ENCODE data around the gene CDK7. TPM values are rescaled to one million over a fixed set of nuclear protein-coding genes. Genes with fewer than 3 reads are reported as not detected.

CDK7 gene
- polyA plus RNA-seq, 1 of the 3 experiments (the other 2 are of a cell fraction), result 44.2 TPM

GRCh38 chr5:69189162-69190086 lies 45.3 kb upstream of the CDK7 start, which contains the start of gene CENPH (continued):
- TF ChIP-seq ZBTB33 (IDR thresholded peaks at IDR 0.05; ENCODE audit: borderline replicate concordance, low read depth), result no peak
- peak; percentile 75 for TF ChIP-seq POLR2AphosphoS5 (IDR thresholded peaks at IDR 0.05; ENCODE audit: low read depth, low read length)
- no peak for TF ChIP-seq CHD2 (IDR thresholded peaks at IDR 0.05; ENCODE audit: low read length, partially characterized antibody)
- TF ChIP-seq USF2 (IDR thresholded peaks at IDR 0.05; ENCODE audit: borderline replicate concordance, low read depth, low read length), result no peak
- TF ChIP-seq GATA2 (CRISPR knock-in tag; IDR thresholded peaks at IDR 0.05), result no peak
- TF ChIP-seq PBX3 (IDR thresholded peaks at IDR 0.05), result no peak; the same call in 1 of the 2 replicates

GRCh38 chr5:69202497-69202896 lies 32.2 kb upstream of the CDK7 start:
- H3K27me3 ChIP-seq (ENCODE audit: insufficient read depth), result no peaks in the 10 kb centered on the region
- peaks cover 0 to 4% of the 10 kb centered on the region in 2 experiments for H3K36me3 ChIP-seq (replicated peaks in 1 of 2; ENCODE audit: control insufficient read depth in 1 of 2, insufficient read depth in 2 of 2, low read length in 1 of 2)
- no peak overlapping the region for H3K4me3 ChIP-seq (ENCODE audit: low read depth in 2 of 2, low read length in 1 of 2)
- no peaks in the 10 kb centered on the region for H3K79me2 ChIP-seq (ENCODE audit: insufficient read depth)
- H3K27ac ChIP-seq (ENCODE audit: low read depth in 2 of 2, low read length in 1 of 2), result peak overlapping the region in 1 of 2 experiments; percentile 20; a peak in 1 of 4 replicates
- H3F3A ChIP-seq (replicated peaks; ENCODE audit: insufficient read depth), result peaks cover 14% of the 10 kb centered on the region
- ChIA-PET POLR2A (no interaction called here), CTCF (no interaction called here)
- peak overlapping the region; percentile 43 for H2AFZ ChIP-seq (ENCODE audit: low read depth)
- 91% methylated on average over 1 of the region's 1 CpG for WGBS (ENCODE audit: low lambda C conversion rate)
- DNase-seq, result no peak
- H3K9me2 ChIP-seq, result no peaks in the 10 kb centered on the region
- no peak overlapping the region for H3K9ac ChIP-seq
- H3K4me1 ChIP-seq (ENCODE audit: control insufficient read depth in 1 of 2, insufficient read depth in 2 of 2, low read depth in 1 of 2, low read length in 1 of 2), result no peaks in the 10 kb centered on the region
- H4K20me1 ChIP-seq (ENCODE audit: insufficient read depth), result no peaks in the 10 kb centered on the region
- H3K9me3 ChIP-seq, result no peaks in the 10 kb centered on the region
- 0 out of 2 replicates have a peak overlapping the region, but pooled peaks have one; percentile 5 for H3K4me2 ChIP-seq
- TF ChIP-seq NRF1 (IDR thresholded peaks at IDR 0.05; ENCODE audit: low read depth, low read length) (no peak), CHD2 (IDR thresholded peaks at IDR 0.05; ENCODE audit: low read length, partially characterized antibody) (no peak), SMC3 (IDR thresholded peaks at IDR 0.05; ENCODE audit: low read depth, low read length) (no peak), MAX (IDR thresholded peaks at IDR 0.05; ENCODE audit: low read depth) (no peak), CTCF (IDR thresholded peaks at IDR 0.05) (no peak), TCF12 (IDR thresholded peaks at IDR 0.05) (no peak), YY1 (IDR thresholded peaks at IDR 0.05; ENCODE audit: low read depth) (no peak), FOSL2 (IDR thresholded peaks at IDR 0.05; ENCODE audit: borderline replicate concordance, low read depth) (no peak), IRF3 (IDR thresholded peaks at IDR 0.05; ENCODE audit: low read depth, low read length) (no peak), REST (IDR thresholded peaks at IDR 0.05; ENCODE audit: low read depth, low read length) (no peak), MXI1 (IDR thresholded peaks at IDR 0.05; ENCODE audit: low read depth, low read length) (no peak), SIN3A (IDR thresholded peaks at IDR 0.05; ENCODE audit: borderline replicate concordance, low read depth, low read length) (no peak), TEAD4 (IDR thresholded peaks at IDR 0.05; ENCODE audit: borderline replicate concordance, insufficient read depth) (no peak)

All from SK-N-SH (cell line).